Choroid plexus epithelial cell (primary cell): ENCODE results near the gene MAP1B.

Experiments
- DNase-seq: peaks from one replicate; pipeline ENCODE4 v3.0.0-alpha.2; 2010; ENCODE audit warnings: low read depth
- H3K4me3 ChIP-seq: 2 replicates; pipeline ENCODE4 v1.5.1; 2011; ENCODE audit warnings: low read depth, mild to moderate bottlenecking, control low read depth, low read length, moderate library complexity
- TF ChIP-seq, protein P1 (sequence below): conservative IDR thresholded peaks from 2 replicates; pipeline ENCODE4 v1.5.1; 2011; ENCODE audit warnings: low read depth, mild to moderate bottlenecking, control low read depth, inconsistent platforms, low read length, moderate library complexity

The MAP1B gene

DNA sequence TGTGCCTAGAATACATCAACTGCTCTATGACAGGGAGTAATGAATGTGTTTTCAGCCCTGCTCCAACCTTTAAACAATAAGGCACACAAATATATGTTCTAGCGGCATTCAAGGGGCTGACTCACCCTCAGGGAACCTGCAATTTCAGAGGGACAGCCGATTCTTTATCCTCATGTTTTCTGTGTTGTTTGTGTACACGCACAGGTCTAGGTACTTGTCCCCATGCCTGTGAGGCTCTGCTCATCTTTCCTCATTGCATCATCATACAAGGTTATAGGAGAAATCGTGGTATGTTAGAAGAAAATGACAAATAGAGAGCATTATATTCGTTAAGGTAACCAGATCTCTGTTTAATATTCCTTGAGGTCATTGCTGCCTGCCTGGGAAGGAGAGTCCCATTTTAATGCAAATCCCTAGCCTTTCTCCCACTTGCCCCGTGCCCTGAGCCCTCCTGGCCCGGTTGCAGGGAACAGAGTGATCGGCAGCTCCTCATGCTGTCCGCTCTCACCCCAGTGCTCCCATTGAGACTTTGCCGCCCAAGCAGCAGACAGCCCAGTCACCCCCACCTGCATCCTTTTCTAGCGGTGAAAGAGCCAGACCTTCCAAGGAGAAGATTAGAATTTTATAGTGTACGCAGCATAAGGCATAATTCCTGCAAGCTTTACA lies 14.6 kb downstream of the MAP1B start:
- DNase-seq: no peak
- TF ChIP-seq, protein P1, sequence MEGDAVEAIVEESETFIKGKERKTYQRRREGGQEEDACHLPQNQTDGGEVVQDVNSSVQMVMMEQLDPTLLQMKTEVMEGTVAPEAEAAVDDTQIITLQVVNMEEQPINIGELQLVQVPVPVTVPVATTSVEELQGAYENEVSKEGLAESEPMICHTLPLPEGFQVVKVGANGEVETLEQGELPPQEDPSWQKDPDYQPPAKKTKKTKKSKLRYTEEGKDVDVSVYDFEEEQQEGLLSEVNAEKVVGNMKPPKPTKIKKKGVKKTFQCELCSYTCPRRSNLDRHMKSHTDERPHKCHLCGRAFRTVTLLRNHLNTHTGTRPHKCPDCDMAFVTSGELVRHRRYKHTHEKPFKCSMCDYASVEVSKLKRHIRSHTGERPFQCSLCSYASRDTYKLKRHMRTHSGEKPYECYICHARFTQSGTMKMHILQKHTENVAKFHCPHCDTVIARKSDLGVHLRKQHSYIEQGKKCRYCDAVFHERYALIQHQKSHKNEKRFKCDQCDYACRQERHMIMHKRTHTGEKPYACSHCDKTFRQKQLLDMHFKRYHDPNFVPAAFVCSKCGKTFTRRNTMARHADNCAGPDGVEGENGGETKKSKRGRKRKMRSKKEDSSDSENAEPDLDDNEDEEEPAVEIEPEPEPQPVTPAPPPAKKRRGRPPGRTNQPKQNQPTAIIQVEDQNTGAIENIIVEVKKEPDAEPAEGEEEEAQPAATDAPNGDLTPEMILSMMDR: no peak

DNA sequence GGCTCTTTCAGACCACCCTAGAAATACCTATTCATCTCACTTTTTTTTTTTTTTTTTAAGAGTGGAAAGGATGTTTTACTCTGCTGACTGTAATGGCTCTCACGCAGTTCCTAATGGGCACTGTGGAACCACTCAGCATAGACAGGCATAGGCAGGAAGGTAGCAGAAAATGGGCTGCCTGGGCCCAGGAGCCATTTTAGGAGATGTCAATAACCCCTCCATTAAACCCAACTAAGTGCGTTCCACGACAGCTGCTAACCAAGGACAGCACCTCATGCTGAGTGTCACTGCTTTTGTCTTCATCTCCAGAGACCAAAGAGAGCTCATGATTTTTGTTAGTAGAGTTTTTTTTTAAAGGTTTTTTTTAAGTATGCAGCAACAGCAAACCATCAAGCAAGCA lies 15.3 kb downstream of the MAP1B start:
- no peak for DNase-seq
- no peak overlapping the region for H3K4me3 ChIP-seq
- TF ChIP-seq, protein P1: no peak

More for the DNA sequence above, 14.6 kb downstream of the MAP1B start:
- no peak overlapping the region for H3K4me3 ChIP-seq

DNA sequence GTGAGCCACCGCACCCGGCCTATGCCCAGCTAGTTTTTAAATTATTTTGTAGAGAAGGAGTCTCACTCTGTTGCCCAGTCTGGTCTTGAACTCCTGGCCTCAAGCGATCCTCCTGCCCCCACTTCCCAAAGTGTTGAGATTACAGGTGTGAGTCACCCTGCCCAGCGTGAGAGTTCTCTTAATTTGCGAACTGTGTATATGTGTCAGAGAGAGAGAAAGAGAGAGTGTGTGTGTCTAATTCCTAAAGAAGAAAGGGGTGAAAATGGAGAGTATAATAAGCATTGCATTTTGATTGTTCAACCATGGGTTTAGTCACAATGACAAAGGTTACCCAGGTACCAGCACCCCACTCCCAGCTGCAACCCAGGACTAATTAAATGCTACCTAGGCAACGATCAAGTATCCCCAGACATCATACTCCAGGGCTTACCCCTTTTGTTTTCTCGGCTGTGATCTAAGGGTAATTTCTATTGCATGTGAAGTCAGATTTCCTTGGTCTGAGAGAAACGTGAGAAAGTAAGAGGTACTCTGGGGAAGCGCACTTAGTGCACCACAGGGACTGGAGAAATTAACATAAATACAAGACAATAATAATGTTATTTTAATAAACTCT lies 16.6 kb downstream of the MAP1B start:
- TF ChIP-seq, protein P1: no peak
- no peak overlapping the region for H3K4me3 ChIP-seq
- no peak for DNase-seq

DNA sequence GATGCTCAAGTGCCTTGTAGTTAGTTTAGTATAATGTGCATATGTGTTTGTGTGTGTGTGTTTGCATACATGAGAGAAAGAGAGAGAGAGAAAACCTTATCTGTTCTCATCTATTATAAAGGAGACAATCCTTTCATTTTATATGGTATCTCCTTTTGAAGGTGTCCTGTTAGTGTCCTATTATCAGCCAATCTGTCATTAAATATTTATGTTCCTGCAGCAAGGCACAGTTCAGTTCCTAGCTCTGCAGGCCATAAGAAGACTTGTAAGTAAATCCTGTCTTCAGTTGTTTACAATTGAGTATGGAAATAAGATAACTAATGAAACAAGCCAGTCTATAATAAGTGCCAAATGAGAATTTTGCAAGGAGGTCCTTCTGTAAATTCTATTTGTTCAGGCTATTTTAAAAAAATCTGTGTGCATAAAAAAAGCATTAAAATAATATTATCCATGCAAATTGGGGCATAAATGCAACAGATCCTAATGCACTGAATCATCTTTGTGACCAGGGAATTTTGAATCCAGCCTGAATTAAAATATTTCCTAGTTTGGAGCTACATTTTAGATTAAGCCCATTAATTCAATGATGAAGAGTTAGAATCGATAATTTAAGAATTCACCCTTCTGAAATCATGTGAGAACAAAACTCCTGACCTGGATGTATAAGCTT lies 18.1 kb downstream of the MAP1B start:
- TF ChIP-seq, protein P1: no peak
- no peak for DNase-seq
- H3K4me3 ChIP-seq: no peak overlapping the region

DNA sequence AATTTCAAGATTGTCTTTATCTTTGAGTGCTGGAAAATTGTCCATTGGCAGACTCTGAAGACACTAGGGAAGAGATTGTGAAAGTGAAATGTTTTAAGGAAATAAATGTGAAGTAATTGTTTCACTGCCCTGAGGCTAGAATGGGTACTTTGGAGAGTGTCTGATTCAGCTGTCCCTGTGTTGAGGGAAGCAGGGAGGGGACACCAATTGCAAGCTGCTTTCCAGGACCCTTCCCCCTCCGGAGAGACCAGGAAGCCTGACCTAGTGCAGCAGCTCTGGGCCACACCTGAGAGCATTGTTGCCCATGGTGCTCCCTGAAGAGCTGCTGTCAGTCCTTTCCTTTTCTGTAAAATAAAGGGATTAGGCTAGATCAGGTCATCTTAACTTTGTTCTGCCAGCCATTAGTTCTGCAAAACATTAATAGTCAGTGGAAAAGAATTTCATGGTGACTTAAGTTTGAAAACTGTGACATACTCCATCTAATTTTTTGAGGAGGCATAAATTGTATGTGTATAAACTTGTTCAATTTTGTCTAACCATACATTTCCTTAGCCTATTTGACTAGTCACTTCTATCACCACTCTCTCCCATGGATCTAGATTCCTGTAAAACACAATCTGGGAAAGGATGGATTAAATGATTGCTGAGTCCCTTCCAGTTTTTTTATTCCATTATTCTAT lies 18.8 kb downstream of the MAP1B start:
- TF ChIP-seq, protein P1: no peak
- DNase-seq: no peak
- no peak overlapping the region for H3K4me3 ChIP-seq

DNA sequence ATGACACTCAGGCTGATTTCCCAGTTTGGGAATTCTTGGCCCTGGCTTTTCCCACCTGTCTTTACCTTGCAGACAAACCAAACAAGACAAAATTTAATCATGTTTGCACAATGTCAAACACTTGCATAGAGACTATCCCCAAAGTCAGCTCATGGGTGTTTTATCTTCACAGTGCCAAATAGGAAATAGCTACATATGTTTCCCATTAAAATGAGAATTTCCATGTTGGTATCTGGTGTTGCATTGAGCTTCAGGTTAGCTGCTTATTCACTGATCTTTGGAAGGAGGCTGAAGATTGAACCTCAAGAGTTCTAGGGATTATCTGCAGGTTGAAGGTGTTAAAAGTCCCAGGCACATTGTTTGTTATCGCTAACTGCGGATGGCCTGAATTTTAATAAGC lies 19.5 kb downstream of the MAP1B start:
- TF ChIP-seq, protein P1: no peak

More for the DNA sequence above, 19.5 kb downstream of the MAP1B start:
- DNase-seq: no peak
- no peak overlapping the region for H3K4me3 ChIP-seq
